GM21723 (cell line): ENCODE results near the gene UBALD2.
"Not testable (repeated sequence)": the region's sequence is repeated elsewhere in the genome, so short reads cannot be mapped to it uniquely, and the experiment has no call there.

ENCODE experiments used
- ATAC-seq: cut with Tn5 transposase; IDR thresholded peaks from one replicate; pipeline ENCODE4 v1.9.1; 2021; ENCODE audit warnings: mild to moderate bottlenecking, moderate library complexity; ENCODE audit not compliant: unreplicated experiment

UBALD2 gene

GRCh38 chr17:76243826-76244679, 21.1 kb upstream of the UBALD2 start:
- ATAC-seq: no peak

GRCh38 chr17:76244721-76245120, 20.4 kb upstream of the UBALD2 start:
- not testable (repeated sequence) for ATAC-seq

- peak; percentile 92 for ATAC-seq
These were observed 18.8 kb upstream of the UBALD2 start for GRCh38 chr17:76246080-76247066.

GRCh38 chr17:76247304-76247703, 17.8 kb upstream of the UBALD2 start:
- no peak for ATAC-seq

GRCh38 chr17:76248013-76248782, 16.9 kb upstream of the UBALD2 start:
- ATAC-seq: no peak

- ATAC-seq: no peak
These were observed 15.0 kb upstream of the UBALD2 start for GRCh38 chr17:76250141-76250540.

- ATAC-seq: no peak
These were observed 13.6 kb upstream of the UBALD2 start for GRCh38 chr17:76251478-76252039.

GRCh38 chr17:76252040-76252954, 12.9 kb upstream of the UBALD2 start:
- ATAC-seq: no peak

- not testable (repeated sequence) for ATAC-seq
These were observed 12.0 kb upstream of the UBALD2 start for GRCh38 chr17:76252967-76253766.

- ATAC-seq: no peak
These were observed 11.3 kb upstream of the UBALD2 start for GRCh38 chr17:76253841-76254240.

GRCh38 chr17:76254275-76254674, 10.9 kb upstream of the UBALD2 start:
- ATAC-seq: no peak

- ATAC-seq: no peak
These were observed 9.2 kb upstream of the UBALD2 start for GRCh38 chr17:76255801-76256429.

GRCh38 chr17:76256430-76257050, 8.6 kb upstream of the UBALD2 start:
- not testable (repeated sequence) for ATAC-seq

GRCh38 chr17:76260220-76260619, 4.9 kb upstream of the UBALD2 start:
- no peak for ATAC-seq

GRCh38 chr17:76260669-76261068, 4.5 kb upstream of the UBALD2 start:
- no peak for ATAC-seq

- no peak for ATAC-seq
These were observed 3.5 kb upstream of the UBALD2 start for GRCh38 chr17:76261421-76262215.
